Esophagus squamous epithelium (tissue), 5 donors: ENCODE data around the gene TMC4. TPM values are rescaled to one million over a fixed set of nuclear protein-coding genes. Genes with fewer than 3 reads are reported as not detected.

ENCODE experiments used
- DNase-seq: peaks from one replicate; lab custom pipeline; 2025; lab: John Stamatoyannopoulos, UW
- H3K27ac ChIP-seq, 4 donors: fragments of 200-600 bp; sonication (generic); one replicate each; pipeline ENCODE4 v1.5.1; 2016 to 2019; ENCODE audit warnings: mild to moderate bottlenecking in 1 of 4
- H3K27me3 ChIP-seq, 4 donors: fragments of 200-600 bp; sonication (generic); 1 replicate in 3 of 4; 2 replicates in 1 of 4; pipeline versions ENCODE4 v1.5.1 to v1.6.0; 2017 to 2021; ENCODE audit warnings: antibody characterized with exemption in 1 of 4
- H3K36me3 ChIP-seq, 3 donors: fragments of 200-600 bp; sonication (generic); one replicate each; pipeline ENCODE4 v1.5.1; 2016 to 2019
- H3K4me1 ChIP-seq, 3 donors: fragments of 200-600 bp; sonication (generic); one replicate each; pipeline ENCODE4 v1.5.1; 2017 to 2019
- H3K4me3 ChIP-seq, 4 donors: fragments of 200-600 bp; sonication (generic); 1 replicate in 3 of 4; 2 replicates in 1 of 4; pipeline ENCODE4 v1.5.1; 2016 to 2019; ENCODE audit warnings: mild to moderate bottlenecking in 2 of 4, moderate library complexity in 1 of 4
- H3K9me3 ChIP-seq, 3 donors: fragments of 200-600 bp; sonication (generic); one replicate each; pipeline ENCODE4 v1.5.1; 2016 to 2019
- CTCF ChIP-seq, 6 experiments: fragments of 450-650 bp in 4 of 6; fragments of 200-600 bp in 2 of 6; sonication (generic) in 2 of 6; IDR thresholded peaks; one replicate each; pipeline ENCODE4 v1.5.1; 2016 to 2019; ENCODE audit warnings: antibody characterized with exemption in 6 of 6, mild to moderate bottlenecking in 4 of 6, moderate library complexity in 4 of 6
- POLR2A ChIP-seq, 4 donors: fragments of 450-650 bp; IDR thresholded peaks; one replicate each; pipeline ENCODE4 v1.6.1; 2017; ENCODE audit warnings: antibody characterized with exemption in 4 of 4, mild to moderate bottlenecking in 4 of 4, moderate library complexity in 3 of 4
- WGBS, 2 donors: methylation state at CpG; one replicate each; pipeline ENCODE4 v1.1.5; 2018; 5-methylcytosine and 5-hydroxymethylcytosine counted together
- intact Hi-C: fragments of 100-400 bp; cut with DNase I; formaldehyde crosslinking; loops from one replicate; pipeline ENCODE4 v1.15.0; 2022
- total RNA-seq, 4 donors: library from RNA; depleted of rRNA; stranded (reverse); fragments of >200 nt; gene quantifications; one replicate each; pipeline ENCODE4 v1.1.0, GENCODE V29; 2016
- donor health status: DM: yes; HTN: yes; CAD: no.

Gene TMC4
- total RNA-seq, 4 donors from 2014 or later, result 4.0 to 45.6 (median 17.5) TPM

DNA sequence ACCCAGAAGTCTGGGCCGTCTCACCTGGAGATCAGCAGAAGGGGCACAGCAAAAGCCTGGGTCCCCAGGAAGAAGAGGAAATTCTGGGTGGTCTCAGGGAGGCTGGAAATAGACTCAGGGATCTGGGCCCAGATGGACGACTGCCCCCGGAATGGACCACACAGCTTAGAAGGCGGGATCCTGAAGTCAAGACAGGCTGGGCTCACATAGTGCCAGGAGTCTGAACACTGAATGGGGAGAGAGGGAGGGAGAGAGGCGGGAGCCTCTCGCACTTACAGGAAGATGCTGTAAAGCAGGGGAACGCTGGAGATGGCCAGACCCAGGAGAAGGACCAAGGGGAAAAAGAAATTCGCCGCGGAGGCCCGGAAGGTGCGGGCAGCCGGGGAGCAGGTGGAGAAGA lies 12.1 kb downstream of the TMC4 start:
- DNase-seq, result no peak

DNA sequence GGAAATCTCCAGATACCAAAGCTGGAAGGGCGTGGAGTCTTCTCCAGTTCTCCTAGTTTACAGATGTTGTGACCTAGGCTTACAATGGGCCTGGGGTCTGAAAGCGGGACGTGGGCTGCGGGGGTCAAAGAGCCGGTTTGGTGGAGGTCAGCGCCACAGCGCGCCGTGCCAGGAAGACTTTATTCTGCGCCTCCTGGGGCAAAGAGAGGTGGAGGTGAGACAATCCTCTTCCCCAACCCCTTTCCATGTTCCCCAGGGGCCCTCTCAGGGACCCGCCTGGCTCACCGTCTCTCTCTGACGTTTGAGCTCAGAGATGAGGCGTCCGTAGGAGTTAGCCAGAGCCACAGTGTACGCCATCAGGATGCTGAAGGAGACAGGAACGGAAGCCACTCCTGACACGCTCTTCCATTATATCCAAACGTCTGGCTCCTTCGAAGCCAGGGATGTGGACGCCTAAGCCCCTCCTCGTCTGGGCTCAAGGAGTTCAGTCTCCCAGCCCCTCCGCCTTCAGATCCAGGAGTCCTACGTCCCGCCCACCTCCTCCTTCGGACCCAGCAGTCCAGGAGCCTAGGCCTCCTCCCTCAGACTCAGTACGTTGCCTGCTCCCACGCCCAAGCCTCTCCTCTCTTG lies 12.7 kb downstream of the TMC4 start:
- intact Hi-C loops, result loop anchor here (10.0 kb wide), 1 partner anchor 75 kb away; no protein-coding TSS in a partner anchor
- TF ChIP-seq POLR2A (IDR thresholded peaks at IDR 0.05) (peak in 2 of 4 donors; percentile 38 to 44), CTCF (IDR thresholded peaks at IDR 0.05) (no peak)
- peaks cover 0 to 11% (median 0%) of the 10 kb centered on the region in 4 donors for H3K27me3 ChIP-seq
- H3K36me3 ChIP-seq, result peaks cover 15 to 29% (median 26%) of the 10 kb centered on the region in 3 donors
- H3K9me3 ChIP-seq, result no peaks in the 10 kb centered on the region
- H3K4me1 ChIP-seq, result peaks cover 40 to 78% (median 42%) of the 10 kb centered on the region in 3 donors
- WGBS, 2 donors, result 0 to 2% methylated on average over 15 to 21 of the region's 28 CpGs
- DNase-seq, result no peak
- peak overlapping the region; percentile 80 to 98 (median 92) for H3K27ac ChIP-seq
- peak overlapping the region; percentile 32 to 82 (median 62) for H3K4me3 ChIP-seq

More for the DNA sequence above, 12.1 kb downstream of the TMC4 start:
- H3K27ac ChIP-seq, result peak overlapping the region; percentile 80 to 98 (median 92)
- no peak for TF ChIP-seq POLR2A (IDR thresholded peaks at IDR 0.05)
- TF ChIP-seq CTCF (IDR thresholded peaks at IDR 0.05), result no peak
- peaks cover 41 to 78% (median 42%) of the 10 kb centered on the region in 3 donors for H3K4me1 ChIP-seq
- intact Hi-C loops, result loop anchor here (10.0 kb wide), 1 partner anchor 74 kb away; no protein-coding TSS in a partner anchor
- peak overlapping the region in 3 of 4 donors; percentile 47 to 82 (median 78) for H3K4me3 ChIP-seq
- WGBS, 2 donors, result 35 to 51% methylated on average over 11 to 12 of the region's 13 CpGs
- peaks cover 0 to 15% (median 0%) of the 10 kb centered on the region in 4 donors for H3K27me3 ChIP-seq
- H3K9me3 ChIP-seq, result no peaks in the 10 kb centered on the region
- H3K36me3 ChIP-seq, result peaks cover 10 to 24% (median 21%) of the 10 kb centered on the region in 3 donors

GRCh38 chr19:54159352-54160181 lies 13.4 kb downstream of the TMC4 start, which contains the start of gene LENG1:
Gene LENG1, minus strand, starts transcription at chr19:54159721. Its CDS starts 26 bp downstream, at chr19:54159695.
- peak within 1 kb of the TSS; percentile 88 to 98 (median 98) for H3K27ac ChIP-seq
- H3K27me3 ChIP-seq, result peaks cover 0 to 5% (median 0%) of the 10 kb centered on the region in 4 donors
- peaks cover 22 to 37% (median 34%) of the 10 kb centered on the region in 3 donors for H3K36me3 ChIP-seq
- intact Hi-C loops, result loop anchor here (10.0 kb wide), 1 partner anchor 75 kb away; no protein-coding TSS in a partner anchor
- TF ChIP-seq CTCF (IDR thresholded peaks at IDR 0.05), result peak in 4 of 6 experiments; percentile 27 to 62 (median 32)
- peak in 3 of 4 donors; percentile 48 to 58 (median 54) for TF ChIP-seq POLR2A (IDR thresholded peaks at IDR 0.05)
- peak within 1 kb of the TSS; percentile 56 to 82 (median 74) for H3K4me3 ChIP-seq
- no peaks in the 10 kb centered on the region for H3K9me3 ChIP-seq
- DNase-seq, result peak; percentile 100
- 0 to 1% methylated on average over 54 to 57 of the region's 72 CpGs for WGBS, 2 donors
- peaks cover 34 to 72% (median 40%) of the 10 kb centered on the region in 3 donors for H3K4me1 ChIP-seq

DNA sequence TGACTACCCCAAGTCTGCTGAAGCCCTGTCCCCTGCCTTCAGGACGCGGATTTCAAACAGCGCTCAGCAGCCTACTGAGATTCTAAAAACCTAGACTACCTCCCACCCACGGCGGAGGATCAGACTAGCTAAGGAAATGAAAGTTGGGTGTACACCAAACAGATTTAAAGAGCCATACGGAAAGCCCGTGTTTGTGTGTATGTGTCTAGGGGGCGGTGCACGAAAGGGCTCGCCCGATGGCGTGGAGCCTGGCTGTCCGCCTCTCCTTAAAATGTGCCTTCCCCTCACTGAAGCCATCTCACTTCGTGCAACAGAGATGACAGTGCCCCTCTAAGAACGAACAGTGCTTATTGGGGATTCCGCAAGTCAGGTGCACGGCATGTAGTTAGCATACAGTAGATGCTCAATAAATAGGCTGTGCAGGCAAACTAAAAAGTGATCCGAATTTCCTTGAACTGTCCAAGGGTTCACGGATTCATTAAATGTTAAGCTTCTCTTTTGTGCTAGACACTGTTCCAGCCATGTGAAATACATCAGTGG lies 14.1 kb downstream of the TMC4 start:
- peak overlapping the region; percentile 88 to 98 (median 98) for H3K27ac ChIP-seq
- TF ChIP-seq POLR2A (IDR thresholded peaks at IDR 0.05) (no peak), CTCF (IDR thresholded peaks at IDR 0.05) (no peak)
- no peaks in the 10 kb centered on the region for H3K27me3 ChIP-seq
- peaks cover 30 to 67% (median 36%) of the 10 kb centered on the region in 3 donors for H3K4me1 ChIP-seq
- peak overlapping the region; percentile 56 to 82 (median 74) for H3K4me3 ChIP-seq
- H3K36me3 ChIP-seq, result peaks cover 27 to 44% (median 41%) of the 10 kb centered on the region in 3 donors
- DNase-seq, result no peak
- no peaks in the 10 kb centered on the region for H3K9me3 ChIP-seq
- intact Hi-C loops, result no loop called here
- WGBS, 2 donors, result 0 to 6% methylated on average over 3 to 19 of the region's 19 CpGs
